GM23338 (cell line): ENCODE results near the gene SMNDC1. TPM values are rescaled to one million over a fixed set of nuclear protein-coding genes. Genes with fewer than 3 reads are reported as not detected.
A peak's percentile ranks its signal among the peaks of the same experiment; 100 is the strongest.

Experiments used
- ATAC-seq: fragments of 200-7000 bp; cut with Tn5 transposase; 3 replicates; pipeline ENCODE4 v1.9.1; 2020
- DNase-seq: peaks from one replicate; pipeline ENCODE4 v3.0.0-alpha.2; 2015; ENCODE audit warnings: low spot score
- H2AFZ ChIP-seq: fragments of 200-600 bp; sonication (generic); 2 replicates; pipeline ENCODE4 v1.8.0; 2016; ENCODE audit warnings: antibody characterized with exemption, mild to moderate bottlenecking, moderate library complexity
- H3F3A ChIP-seq: fragments of 200-600 bp; sonication (generic); replicated peaks from 2 replicates; pipeline ENCODE4 v1.8.0; 2017; ENCODE audit warnings: antibody characterized with exemption, mixed run types, low read depth
- H3K27ac ChIP-seq: fragments of 200-600 bp; sonication (generic); 2 replicates; pipeline ENCODE4 v1.6.1; 2016; ENCODE audit warnings: low read depth
- H3K27me3 ChIP-seq: fragments of 200-600 bp; sonication (generic); 2 replicates; pipeline ENCODE4 v1.8.0; 2016; ENCODE audit warnings: mild to moderate bottlenecking, mixed run types, moderate library complexity; ENCODE audit not compliant: insufficient read depth
- H3K36me3 ChIP-seq: fragments of 200-600 bp; sonication (generic); 2 replicates; pipeline ENCODE4 v1.8.0; 2016; ENCODE audit warnings: mild to moderate bottlenecking; ENCODE audit not compliant: insufficient read depth
- H3K4me1 ChIP-seq: fragments of 200-600 bp; sonication (generic); 2 replicates; pipeline ENCODE4 v1.8.0; 2016; ENCODE audit warnings: mild to moderate bottlenecking, moderate library complexity; ENCODE audit not compliant: insufficient read depth
- H3K4me2 ChIP-seq: fragments of 200-600 bp; sonication (generic); 2 replicates; pipeline ENCODE4 v1.7.1; 2017; ENCODE audit warnings: mixed run types
- H3K4me3 ChIP-seq: fragments of 200-600 bp; sonication (generic); 2 replicates; pipeline ENCODE4 v1.6.1; 2016; ENCODE audit warnings: mixed run types
- H3K79me2 ChIP-seq: fragments of 200-600 bp; sonication (generic); replicated peaks from 2 replicates; pipeline ENCODE4 v1.8.0; 2017; ENCODE audit warnings: mild to moderate bottlenecking; ENCODE audit not compliant: insufficient read depth
- H3K9me2 ChIP-seq: fragments of 200-600 bp; sonication (generic); 2 replicates; pipeline ENCODE4 v1.8.0; 2017; ENCODE audit not compliant: insufficient read depth
- H4K20me1 ChIP-seq: fragments of 200-600 bp; sonication (generic); replicated peaks from 2 replicates; pipeline ENCODE4 v1.8.0; 2017; ENCODE audit warnings: mild to moderate bottlenecking; ENCODE audit not compliant: insufficient read depth
- H3K27ac Mint-ChIP-seq: 2 replicates; pipeline ENCODE4 v1.8.0; 2020; ENCODE audit warnings: inconsistent platforms, mild to moderate bottlenecking, moderate library complexity, mixed read lengths
- H3K27me3 Mint-ChIP-seq: 3 replicates; pipeline ENCODE4 v1.8.0; 2022; ENCODE audit warnings: low read depth, mild to moderate bottlenecking, moderate library complexity, mixed read lengths, inconsistent platforms; ENCODE audit not compliant: insufficient read depth, poor library complexity
- H3K36me3 Mint-ChIP-seq: 3 replicates; pipeline ENCODE4 v1.8.0; 2021; ENCODE audit warnings: low read depth, mild to moderate bottlenecking, inconsistent platforms, moderate library complexity, mixed read lengths
- H3K4me1 Mint-ChIP-seq: 3 replicates; pipeline ENCODE4 v1.8.0; 2020; ENCODE audit warnings: mild to moderate bottlenecking, inconsistent platforms, mixed read lengths
- H3K4me3 Mint-ChIP-seq: 3 replicates; pipeline ENCODE4 v1.8.0; 2021; ENCODE audit warnings: moderate library complexity, mild to moderate bottlenecking, inconsistent platforms, mixed read lengths
- H3K9me3 Mint-ChIP-seq: 3 replicates; pipeline ENCODE4 v1.8.0; 2020; ENCODE audit warnings: moderate library complexity, mild to moderate bottlenecking, inconsistent platforms, mixed read lengths
- CREB1 ChIP-seq: fragments of 250-450 bp; sonication (Bioruptor Pico); IDR thresholded peaks from 2 replicates; pipeline ENCODE4 v1.5.0; 2020; ENCODE audit warnings: low read depth, mild to moderate bottlenecking, moderate library complexity
- ETS1 ChIP-seq: IDR thresholded peaks from 2 replicates; pipeline ENCODE4 v1.6.1; 2016; ENCODE audit warnings: antibody characterized with exemption
- EZH2 ChIP-seq: fragments of 200-600 bp; sonication (generic); IDR thresholded peaks from one replicate; pipeline ENCODE4 v1.8.0; 2017; ENCODE audit warnings: antibody characterized with exemption, mild to moderate bottlenecking, low read depth; ENCODE audit not compliant: unreplicated experiment
- EZH2phosphoT487 ChIP-seq: fragments of 200-600 bp; sonication (generic); IDR thresholded peaks from one replicate; pipeline ENCODE4 v1.8.1; 2018; ENCODE audit warnings: antibody characterized with exemption; ENCODE audit not compliant: unreplicated experiment
- JUNB ChIP-seq: IDR thresholded peaks from one replicate; pipeline ENCODE4 v1.6.1; 2016; ENCODE audit warnings: antibody characterized with exemption; ENCODE audit not compliant: unreplicated experiment
- POLR2AphosphoS5 ChIP-seq: IDR thresholded peaks from 2 replicates; pipeline ENCODE4 v1.6.1; 2016; ENCODE audit warnings: antibody characterized with exemption, low read depth
- STAT1 ChIP-seq: IDR thresholded peaks from one replicate; pipeline ENCODE4 v1.6.1; 2016; ENCODE audit warnings: antibody characterized with exemption; ENCODE audit not compliant: unreplicated experiment
- ZNF114 ChIP-seq: fragments of 250-450 bp; sonication (Bioruptor Pico); IDR thresholded peaks from 2 replicates; pipeline ENCODE4 v1.5.0; 2020; ENCODE audit warnings: mild to moderate bottlenecking, moderate library complexity
- ZNF331 ChIP-seq: fragments of 250-450 bp; sonication (Bioruptor Pico); IDR thresholded peaks from 2 replicates; pipeline ENCODE4 v1.5.0; 2020; ENCODE audit warnings: low read depth, mild to moderate bottlenecking, moderate library complexity
- polyA plus RNA-seq: library from polyadenylated mRNA; unstranded; fragments of >200 nt; fragmentation: Nextera tagmentation; extraction: Ambion mirVana; gene quantifications from 2 replicates; pipeline ENCODE4 v1.2.1, GENCODE V29; 2016
- total RNA-seq: library from RNA; depleted of rRNA; stranded (reverse); fragments of >200 nt; shearing (Covaris generic); gene quantifications from 2 replicates; pipeline ENCODE4 v1.2.3, GENCODE V29; 2014
- TF ChIP-seq, protein P1 (sequence below): IDR thresholded peaks from one replicate; pipeline ENCODE4 v1.6.1; 2018; ENCODE audit warnings: antibody characterized with exemption; ENCODE audit not compliant: unreplicated experiment

SMNDC1 gene
- total and polyA plus RNA-seq, 2 experiments from 2014 or later, result 28.4 to 45.1 TPM

GRCh38 chr10:110296966-110297365 lies 7.8 kb downstream of the SMNDC1 start:
- Mint-ChIP-seq H3K36me3 (peaks cover 85% of the 10 kb centered on the region), H3K4me1 (peaks cover 3% of the 10 kb centered on the region; the same call in 1 of the 3 replicates), H3K9me3 (no peaks in the 10 kb centered on the region), H3K4me3 (no peak overlapping the region), H3K27ac (no peak overlapping the region), H3K27me3 (no peaks in the 10 kb centered on the region)
- Histone ChIP-seq H3K4me1 (no peaks in the 10 kb centered on the region), H2AFZ (no peak overlapping the region), H3K4me2 (no peak overlapping the region), H3K27ac (no peak overlapping the region), H3K27me3 (no peaks in the 10 kb centered on the region), H4K20me1 (peaks cover 33% of the 10 kb centered on the region), H3K36me3 (peaks cover 85% of the 10 kb centered on the region), H3K79me2 (peaks cover 48% of the 10 kb centered on the region), H3F3A (no peaks in the 10 kb centered on the region), H3K9me2 (no peaks in the 10 kb centered on the region), H3K4me3 (no peak overlapping the region)
- DNase-seq (no peak), ATAC-seq (no peak)
- no peak for TF ChIP-seq EZH2phosphoT487
- TF ChIP-seq STAT1, result no peak
- no peak for TF ChIP-seq ZNF331 (CRISPR knock-in tag)
- no peak for TF ChIP-seq POLR2AphosphoS5
- no peak for TF ChIP-seq EZH2
- TF ChIP-seq JUNB, result no peak
- no peak for TF ChIP-seq ETS1
- no peak for TF ChIP-seq ZNF114 (CRISPR knock-in tag)
- TF ChIP-seq, protein P1, sequence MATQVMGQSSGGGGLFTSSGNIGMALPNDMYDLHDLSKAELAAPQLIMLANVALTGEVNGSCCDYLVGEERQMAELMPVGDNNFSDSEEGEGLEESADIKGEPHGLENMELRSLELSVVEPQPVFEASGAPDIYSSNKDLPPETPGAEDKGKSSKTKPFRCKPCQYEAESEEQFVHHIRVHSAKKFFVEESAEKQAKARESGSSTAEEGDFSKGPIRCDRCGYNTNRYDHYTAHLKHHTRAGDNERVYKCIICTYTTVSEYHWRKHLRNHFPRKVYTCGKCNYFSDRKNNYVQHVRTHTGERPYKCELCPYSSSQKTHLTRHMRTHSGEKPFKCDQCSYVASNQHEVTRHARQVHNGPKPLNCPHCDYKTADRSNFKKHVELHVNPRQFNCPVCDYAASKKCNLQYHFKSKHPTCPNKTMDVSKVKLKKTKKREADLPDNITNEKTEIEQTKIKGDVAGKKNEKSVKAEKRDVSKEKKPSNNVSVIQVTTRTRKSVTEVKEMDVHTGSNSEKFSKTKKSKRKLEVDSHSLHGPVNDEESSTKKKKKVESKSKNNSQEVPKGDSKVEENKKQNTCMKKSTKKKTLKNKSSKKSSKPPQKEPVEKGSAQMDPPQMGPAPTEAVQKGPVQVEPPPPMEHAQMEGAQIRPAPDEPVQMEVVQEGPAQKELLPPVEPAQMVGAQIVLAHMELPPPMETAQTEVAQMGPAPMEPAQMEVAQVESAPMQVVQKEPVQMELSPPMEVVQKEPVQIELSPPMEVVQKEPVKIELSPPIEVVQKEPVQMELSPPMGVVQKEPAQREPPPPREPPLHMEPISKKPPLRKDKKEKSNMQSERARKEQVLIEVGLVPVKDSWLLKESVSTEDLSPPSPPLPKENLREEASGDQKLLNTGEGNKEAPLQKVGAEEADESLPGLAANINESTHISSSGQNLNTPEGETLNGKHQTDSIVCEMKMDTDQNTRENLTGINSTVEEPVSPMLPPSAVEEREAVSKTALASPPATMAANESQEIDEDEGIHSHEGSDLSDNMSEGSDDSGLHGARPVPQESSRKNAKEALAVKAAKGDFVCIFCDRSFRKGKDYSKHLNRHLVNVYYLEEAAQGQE, result no peak
- TF ChIP-seq CREB1, result no peak

- ATAC-seq (no peak), DNase-seq (no peak)
- no peak overlapping the region for H2AFZ ChIP-seq
- H3K4me3 ChIP-seq, result no peak overlapping the region
- no peaks in the 10 kb centered on the region; the same call in 1 of the 2 replicates for H3K36me3 ChIP-seq
- H3K4me2 ChIP-seq, result peak overlapping the region; percentile 11; the same call in 1 of the 2 replicates
- H3K27ac Mint-ChIP-seq, result peak overlapping the region; percentile 41; the same call in 1 of the 2 replicates
- peak overlapping the region; percentile 26; the same call in 1 of the 2 replicates for H3K27ac ChIP-seq
- H3K4me1 Mint-ChIP-seq, result peaks cover 24% of the 10 kb centered on the region
- no peaks in the 10 kb centered on the region for H3K79me2 ChIP-seq
- H3K4me1 ChIP-seq, result peaks cover 22% of the 10 kb centered on the region
- no peak overlapping the region for H3K4me3 Mint-ChIP-seq
- H3K9me3 Mint-ChIP-seq, result no peaks in the 10 kb centered on the region
- H3K27me3 ChIP-seq, result no peaks in the 10 kb centered on the region
- H3K36me3 Mint-ChIP-seq, result peaks cover 12% of the 10 kb centered on the region; the same call in 2 of the 3 replicates
- H3F3A ChIP-seq, result no peaks in the 10 kb centered on the region
- no peaks in the 10 kb centered on the region for H3K9me2 ChIP-seq
- H3K27me3 Mint-ChIP-seq, result peaks cover 3% of the 10 kb centered on the region
- peaks cover 6% of the 10 kb centered on the region; the same call in 1 of the 2 replicates for H4K20me1 ChIP-seq
- TF ChIP-seq EZH2phosphoT487, result no peak
- 0 out of 2 replicates have a peak, but pooled peaks have one; percentile 7 for TF ChIP-seq POLR2AphosphoS5
- TF ChIP-seq JUNB, result no peak
- TF ChIP-seq, protein P1, result no peak
Observed at GRCh38 chr10:110286841-110287240, 17.9 kb downstream of the SMNDC1 start.
